H1 (cell line): Measurements from ENCODE around the gene PRXL2A. TPM values are rescaled to one million over a fixed set of nuclear protein-coding genes. Genes with fewer than 3 reads are reported as not detected.

Source experiments
- CTCF ChIA-PET: fragments of 300-600 bp; sonication (Branson Sonifier 250); formaldehyde crosslinking; loops from one replicate; lab custom pipeline; 2021; ENCODE audit not compliant: partially characterized antibody; lab: Charles Lee
- POLR2A ChIA-PET: fragments of 300-600 bp; sonication (Branson Sonifier 250); formaldehyde crosslinking; loops from one replicate; lab custom pipeline; 2021; ENCODE audit warnings: inconsistent platforms; ENCODE audit not compliant: partially characterized antibody; lab: Charles Lee
- DNase-seq, 2 experiments: peaks; one replicate each; pipeline versions ENCODE4 v3.0.0 to v3.0.0-alpha.2; 2010 to 2022; ENCODE audit warnings: low spot score in 2 of 2, low read depth in 1 of 2, mixed read lengths in 1 of 2
- FAIRE-seq: peaks from 2 replicates; lab custom pipeline; 2011; peaks lifted over from hg19 to GRCh38; lab: Jason Lieb, UNC
- H2AFZ ChIP-seq: 2 replicates; pipeline ENCODE4 v1.8.1; 2012; ENCODE audit warnings: low read length, inconsistent platforms
- H2AK5ac ChIP-seq: 2 replicates; pipeline ENCODE4 v1.6.1; 2013; ENCODE audit warnings: low read depth, low read length
- H2BK120ac ChIP-seq: replicated peaks from 2 replicates; pipeline ENCODE3; 2013; ENCODE audit warnings: low read depth, low read length, inconsistent platforms
- H2BK12ac ChIP-seq: 2 replicates; pipeline ENCODE4 v1.6.1; 2013; ENCODE audit warnings: low read depth, low read length
- H2BK15ac ChIP-seq: 2 replicates; pipeline ENCODE4 v1.6.1; 2013; ENCODE audit warnings: low read length
- H2BK20ac ChIP-seq: 2 replicates; pipeline ENCODE4 v1.6.1; 2013; ENCODE audit warnings: low read length
- H2BK5ac ChIP-seq: 2 replicates; pipeline ENCODE4 v1.6.1; 2013; ENCODE audit warnings: low read depth, low read length
- H3K14ac ChIP-seq: 2 replicates; pipeline ENCODE4 v1.6.1; 2013; ENCODE audit warnings: inconsistent platforms; ENCODE audit not compliant: insufficient read length
- H3K18ac ChIP-seq: 2 replicates; pipeline ENCODE4 v1.6.1; 2013; ENCODE audit warnings: low read length; ENCODE audit errors: extremely low read depth
- H3K23ac ChIP-seq: 2 replicates; pipeline ENCODE4 v1.6.1; 2013; ENCODE audit warnings: inconsistent platforms; ENCODE audit not compliant: insufficient read length
- H3K23me2 ChIP-seq: 2 replicates; pipeline ENCODE4 v1.6.1; 2013; ENCODE audit warnings: low read depth, low read length
- H3K27ac ChIP-seq: 2 replicates; pipeline ENCODE4 v1.6.1; 2011; ENCODE audit warnings: low read depth, low read length, inconsistent platforms
- H3K27me3 ChIP-seq, 4 experiments: replicated peaks in 1 of 4; 1 replicate in 1 of 4; 2 replicates in 3 of 4; pipeline versions ENCODE4 v1.6.1 to v1.8.1; 2011 to 2013; ENCODE audit warnings: low read length in 3 of 4, mild to moderate bottlenecking in 3 of 4, inconsistent platforms in 2 of 4, mixed read lengths in 2 of 4, moderate library complexity in 1 of 4; ENCODE audit not compliant: control insufficient read depth in 3 of 4, insufficient read depth in 3 of 4; ENCODE audit errors: extremely low read depth in 1 of 4
- H3K36me3 ChIP-seq, 4 experiments: 2 replicates each; pipeline versions ENCODE4 v1.6.1 to v1.8.1; 2011 to 2013; ENCODE audit warnings: mild to moderate bottlenecking in 4 of 4, low read length in 3 of 4, moderate library complexity in 2 of 4, control low read depth in 1 of 4, inconsistent platforms in 1 of 4; ENCODE audit not compliant: insufficient read depth in 4 of 4, control insufficient read depth in 2 of 4
- H3K4ac ChIP-seq: replicated peaks from 2 replicates; pipeline ENCODE3; 2013; ENCODE audit warnings: low read length, low read depth, mixed read lengths, inconsistent platforms; ENCODE audit not compliant: insufficient read length
- H3K4me1 ChIP-seq, 4 experiments: replicated peaks in 1 of 4; 1 replicate in 1 of 4; 2 replicates in 3 of 4; pipeline versions ENCODE4 v1.6.1 to v1.8.1; 2011 to 2013; ENCODE audit warnings: low read length in 3 of 4, inconsistent platforms in 2 of 4, mixed read lengths in 1 of 4; ENCODE audit not compliant: insufficient read depth in 4 of 4, control insufficient read depth in 3 of 4
- H3K4me2 ChIP-seq, 2 experiments: 2 replicates each; pipeline versions ENCODE4 v1.6.1 to v1.8.1; 2011 to 2013; ENCODE audit warnings: low read depth in 2 of 2, low read length in 2 of 2, control low read depth in 1 of 2, inconsistent platforms in 1 of 2, mild to moderate bottlenecking in 1 of 2; ENCODE audit not compliant: insufficient read depth in 1 of 2
- H3K4me3 ChIP-seq, 4 experiments: fragments of 200-600, 300-600 bp in 1 of 4; sonication (generic), shearing (Covaris generic), sonication (Bioruptor Twin) in 1 of 4; 2 replicates each; pipeline versions ENCODE4 v1.5.1 to v1.8.1; 2011 to 2016; ENCODE audit warnings: low read length in 4 of 4, low read depth in 3 of 4, control low read depth in 2 of 4, inconsistent platforms in 2 of 4, mild to moderate bottlenecking in 2 of 4, mixed read lengths in 1 of 4, moderate library complexity in 1 of 4; ENCODE audit not compliant: insufficient read depth in 2 of 4; ENCODE audit errors: extremely low read depth in 1 of 4
- H3K56ac ChIP-seq: replicated peaks from 2 replicates; pipeline ENCODE3; 2013; ENCODE audit warnings: low read depth, mild to moderate bottlenecking, mixed read lengths, low read length, inconsistent platforms; ENCODE audit not compliant: insufficient read length
- H3K79me1 ChIP-seq: 2 replicates; pipeline ENCODE4 v1.6.1; 2013; ENCODE audit warnings: low read depth, low read length, control low read depth
- H3K79me2 ChIP-seq, 2 experiments: 2 replicates each; pipeline versions ENCODE4 v1.6.1 to v1.8.1; 2012 to 2013; ENCODE audit warnings: low read length in 2 of 2, mild to moderate bottlenecking in 2 of 2, inconsistent platforms in 1 of 2; ENCODE audit not compliant: insufficient read depth in 2 of 2, control insufficient read depth in 1 of 2
- H3K9ac ChIP-seq, 4 experiments: replicated peaks in 1 of 4; 1 replicate in 1 of 4; 2 replicates in 3 of 4; pipeline versions ENCODE4 v1.6.1 to v1.8.1; 2011 to 2013; ENCODE audit warnings: low read depth in 3 of 4, low read length in 3 of 4, control low read depth in 2 of 4, mild to moderate bottlenecking in 2 of 4, moderate library complexity in 2 of 4, inconsistent platforms in 1 of 4; ENCODE audit errors: extremely low read depth in 1 of 4
- H3K9me3 ChIP-seq, 2 experiments: 2 replicates each; pipeline versions ENCODE4 v1.6.1 to v1.8.1; 2012 to 2013; ENCODE audit warnings: mild to moderate bottlenecking in 2 of 2, moderate library complexity in 2 of 2, control low read depth in 1 of 2, inconsistent platforms in 1 of 2, low read depth in 1 of 2, low read length in 1 of 2, mixed read lengths in 1 of 2; ENCODE audit not compliant: insufficient read depth in 2 of 2
- H4K20me1 ChIP-seq, 2 experiments: replicated peaks in 1 of 2; 2 replicates each; pipeline versions ENCODE3 to v1.8.1; 2011 to 2013; ENCODE audit warnings: inconsistent platforms in 2 of 2, low read length in 2 of 2, mild to moderate bottlenecking in 1 of 2; ENCODE audit not compliant: insufficient read depth in 2 of 2, control insufficient read depth in 1 of 2
- H4K5ac ChIP-seq: 2 replicates; pipeline ENCODE4 v1.6.1; 2013; ENCODE audit warnings: low read length, low read depth, mixed read lengths, inconsistent platforms; ENCODE audit not compliant: insufficient read length
- H4K8ac ChIP-seq: 2 replicates; pipeline ENCODE4 v1.8.0; 2013; ENCODE audit warnings: mild to moderate bottlenecking, moderate library complexity, low read length, inconsistent platforms; ENCODE audit not compliant: insufficient read depth; ENCODE audit errors: extremely low read depth
- H4K91ac ChIP-seq: replicated peaks from 2 replicates; pipeline ENCODE3; 2013; ENCODE audit warnings: low read length, mixed read lengths, inconsistent platforms; ENCODE audit not compliant: insufficient read length
- ASH2L ChIP-seq: fragments of 200-600, 300-600 bp; sonication (generic); IDR thresholded peaks from one replicate; pipeline ENCODE4 v1.7.1; 2017; ENCODE audit warnings: low read length
- PHF8 ChIP-seq: fragments of 200-600 bp; sonication (generic); conservative IDR thresholded peaks from 2 replicates; pipeline ENCODE4 v1.7.1; 2012; ENCODE audit warnings: low read depth, mild to moderate bottlenecking, inconsistent platforms, low read length, moderate library complexity
- POLR2A ChIP-seq, 2 experiments: IDR thresholded peaks; 1 replicate in 1 of 2; 2 replicates in 1 of 2; pipeline ENCODE4 v1.6.1; 2011; ENCODE audit warnings: low read depth in 2 of 2, low read length in 2 of 2, mild to moderate bottlenecking in 2 of 2; ENCODE audit errors: control extremely low read depth in 1 of 2
- RBBP5 ChIP-seq: IDR thresholded peaks from 2 replicates; pipeline ENCODE4 v1.7.1; 2012; ENCODE audit warnings: low read depth, mild to moderate bottlenecking, inconsistent platforms, low read length, moderate library complexity, borderline replicate concordance
- SIX5 ChIP-seq: IDR thresholded peaks from 2 replicates; pipeline ENCODE4 v1.6.1; 2011; ENCODE audit warnings: mild to moderate bottlenecking, low read depth, low read length
- TBP ChIP-seq: IDR thresholded peaks from 2 replicates; pipeline ENCODE4 v1.6.1; 2011; ENCODE audit warnings: low read depth, low read length, improper control_type of control experiment
- YY1 ChIP-seq: IDR thresholded peaks from 2 replicates; pipeline ENCODE4 v1.6.1; 2011; ENCODE audit warnings: low read depth, mild to moderate bottlenecking, low read length
- WGBS, 2 experiments: shearing (Covaris generic) in 1 of 2; methylation state at CpG; one replicate each; pipeline versions ENCODE4 v1.1.6 to v1.1.7; 2013 to 2015; ENCODE audit warnings: low lambda C conversion rate in 2 of 2, mixed read lengths in 2 of 2, inconsistent platforms in 1 of 2, low coverage in 1 of 2, missing lambda C conversion rate in 1 of 2; ENCODE audit not compliant: insufficient replicate concordance in 2 of 2, insufficient coverage in 1 of 2, insufficient read length in 1 of 2; ENCODE audit errors: extremely low coverage in 1 of 2, missing lambda C conversion rate in 1 of 2; 5-methylcytosine and 5-hydroxymethylcytosine counted together
- polyA plus RNA-seq, 7 experiments: library from polyadenylated mRNA; depleted of rRNA in 3 of 7; stranded (reverse) in 5 of 7; unstranded in 2 of 7; fragments of >200 nt in 5 of 7; fragments of 200-250 nt in 2 of 7; gene quantifications; 1 replicate in 5 of 7; 2 replicates in 1 of 7; 4 replicates in 1 of 7; pipeline versions ENCODE4 v1.2.1 to v1.2.3, GENCODE V29; 2011 to 2013; ENCODE audit warnings: missing spikeins in 2 of 7, mixed read lengths in 2 of 7
- total RNA-seq: library from RNA; stranded (reverse); fragmentation: NEBNext Ultra II Directional; extraction: Animal tissue kit (Norgen Biotek cat#: 25700); gene quantifications from 2 replicates; pipeline ENCODE4 v1.2.1, GENCODE V29; 2021
- TF ChIP-seq, protein P1 (sequence below): IDR thresholded peaks from 2 replicates; pipeline ENCODE4 v1.6.1; 2012; ENCODE audit warnings: inconsistent platforms
- TF ChIP-seq, protein P2 (sequence below): IDR thresholded peaks from 2 replicates; pipeline ENCODE4 v1.6.1; 2012; ENCODE audit warnings: low read length, inconsistent platforms

PRXL2A gene
- total and polyA plus RNA-seq, 2 of the 8 experiments (the other 6 are each of a cell fraction or from before 2014, with no cell fraction given) = 13.4 to 58.3 TPM

DNA sequence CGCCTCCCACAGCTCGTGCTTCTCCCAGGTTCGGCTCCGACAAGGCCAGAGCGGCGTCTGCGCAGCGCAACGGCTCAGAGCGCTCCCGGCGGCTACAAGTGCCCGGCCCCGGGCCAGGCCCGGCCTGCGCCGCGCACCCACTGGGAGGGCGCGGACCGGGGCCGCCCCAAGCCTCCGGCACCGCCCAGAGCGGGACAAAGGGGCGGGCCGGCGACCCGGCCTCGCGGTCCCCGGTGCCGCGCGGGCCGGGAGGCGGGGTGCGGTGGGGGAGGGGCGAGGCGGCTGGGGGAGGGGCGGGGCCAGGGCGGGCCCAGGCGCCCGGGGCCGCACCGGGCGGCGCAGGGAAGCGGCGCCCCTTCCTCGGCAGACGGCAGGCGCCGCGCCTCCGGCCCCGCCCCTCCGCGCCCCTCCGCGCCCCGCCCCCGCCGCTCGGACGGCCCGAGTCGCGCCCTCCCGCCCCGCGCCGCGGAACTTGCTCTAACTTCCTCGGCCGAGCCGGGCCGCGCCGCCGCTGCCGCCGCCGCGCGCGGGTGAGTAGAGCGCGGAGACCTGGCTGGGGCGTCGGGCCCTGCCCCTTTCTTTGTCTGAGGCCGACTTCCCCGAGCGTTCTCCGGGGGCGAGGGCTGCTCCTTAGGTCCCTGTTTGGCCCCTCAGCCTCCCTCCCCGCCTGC, 45.6 kb downstream of the PRXL2A start, which contains the start of gene TSPAN14:
Gene TSPAN14, plus strand, starts transcription at position 469 of the 671 bp plus-strand sequence. CDS start 34,924 bp downstream, outside the sequence.
- Histone ChIP-seq H2BK120ac (no peak within 1 kb of the TSS), H2BK20ac (no peak within 1 kb of the TSS), H3K9me3 (no peaks in the 10 kb centered on the region), H3K23me2 (peaks cover 9% of the 10 kb centered on the region; the same call in 1 of the 2 replicates), H3K18ac (peak within 1 kb of the TSS; percentile 93), H3K23ac (no peak within 1 kb of the TSS), H3K56ac (peak within 1 kb of the TSS; percentile 62), H3K79me1 (peaks cover 4% of the 10 kb centered on the region; the same call in 1 of the 2 replicates), H4K5ac (peak within 1 kb of the TSS; percentile 82), H2BK12ac (no peak within 1 kb of the TSS), H3K4me3 (peak within 1 kb of the TSS; percentile 71 to 98 (median 85)), H2AFZ (peak within 1 kb of the TSS; percentile 18; the same call in 1 of the 2 replicates), H3K27me3 (peaks cover 0 to 4% (median 0%) of the 10 kb centered on the region in 4 experiments; a peak in 2 of 7 replicates), H3K9ac (peak within 1 kb of the TSS; percentile 72 to 92 (median 86)), H3K27ac (peak within 1 kb of the TSS; percentile 85; the same call in 1 of the 2 replicates), H4K8ac (peak within 1 kb of the TSS; percentile 95), H3K36me3 (no peaks in the 10 kb centered on the region), H2BK5ac (peak within 1 kb of the TSS; percentile 35; the same call in 1 of the 2 replicates), H3K4me2 (peak within 1 kb of the TSS; percentile 77 to 81), H3K4ac (peak within 1 kb of the TSS; percentile 98), H4K20me1 (peaks cover 15 to 30% of the 10 kb centered on the region in 2 experiments), H2AK5ac (no peak within 1 kb of the TSS; the same call in 1 of the 2 replicates), H2BK15ac (peak within 1 kb of the TSS; percentile 98; the same call in 1 of the 2 replicates), H3K79me2 (peaks cover 16 to 38% of the 10 kb centered on the region in 2 experiments), H3K4me1 (peaks cover 15 to 23% (median 19%) of the 10 kb centered on the region in 4 experiments), H3K14ac (no peak within 1 kb of the TSS), H4K91ac (peak within 1 kb of the TSS; percentile 85)
- WGBS, 2 experiments = 0% methylated on average over 45 of the region's 97 CpGs; no CpG with 5 or more reads in 1 of the 2 experiments
- peak in 1 of 2 experiments; percentile 78 for DNase-seq
- ChIA-PET POLR2A (interaction anchor here (1.0 to 3.3 kb wide), 5 partner anchors 10 to 88 kb away, joined by 3 to 18 read pairs (median 3); no protein-coding TSS in a partner anchor), CTCF (interaction anchor here (0.7 to 38.4 kb wide), 5 partner anchors 10 to 159 kb away, joined by 3 to 1263 read pairs (median 22); no protein-coding TSS in a partner anchor)
- FAIRE-seq = no peak
- TF ChIP-seq, protein P1, sequence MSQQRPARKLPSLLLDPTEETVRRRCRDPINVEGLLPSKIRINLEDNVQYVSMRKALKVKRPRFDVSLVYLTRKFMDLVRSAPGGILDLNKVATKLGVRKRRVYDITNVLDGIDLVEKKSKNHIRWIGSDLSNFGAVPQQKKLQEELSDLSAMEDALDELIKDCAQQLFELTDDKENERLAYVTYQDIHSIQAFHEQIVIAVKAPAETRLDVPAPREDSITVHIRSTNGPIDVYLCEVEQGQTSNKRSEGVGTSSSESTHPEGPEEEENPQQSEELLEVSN = 0 out of 2 replicates have a peak, but pooled peaks have one; percentile 22
- TF ChIP-seq, protein P2, sequence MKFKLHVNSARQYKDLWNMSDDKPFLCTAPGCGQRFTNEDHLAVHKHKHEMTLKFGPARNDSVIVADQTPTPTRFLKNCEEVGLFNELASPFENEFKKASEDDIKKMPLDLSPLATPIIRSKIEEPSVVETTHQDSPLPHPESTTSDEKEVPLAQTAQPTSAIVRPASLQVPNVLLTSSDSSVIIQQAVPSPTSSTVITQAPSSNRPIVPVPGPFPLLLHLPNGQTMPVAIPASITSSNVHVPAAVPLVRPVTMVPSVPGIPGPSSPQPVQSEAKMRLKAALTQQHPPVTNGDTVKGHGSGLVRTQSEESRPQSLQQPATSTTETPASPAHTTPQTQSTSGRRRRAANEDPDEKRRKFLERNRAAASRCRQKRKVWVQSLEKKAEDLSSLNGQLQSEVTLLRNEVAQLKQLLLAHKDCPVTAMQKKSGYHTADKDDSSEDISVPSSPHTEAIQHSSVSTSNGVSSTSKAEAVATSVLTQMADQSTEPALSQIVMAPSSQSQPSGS = no peak
- TF ChIP-seq YY1 = no peak
- peak; percentile 11; the same call in 1 of the 2 replicates for TF ChIP-seq TBP
- TF ChIP-seq RBBP5 = peak; percentile 80; the same call in 1 of the 2 replicates
- TF ChIP-seq POLR2A (IDR thresholded peaks at IDR 0.05; ENCODE audit: control extremely low read depth in 1 of 2, low read depth in 2 of 2, low read length in 2 of 2) = peak in 1 of 2 experiments; percentile 66; a peak in 2 of 3 replicates
- TF ChIP-seq PHF8 = peak; percentile 58; the same call in 1 of the 2 replicates
- no peak for TF ChIP-seq SIX5
- peak; percentile 25 for TF ChIP-seq ASH2L
